HTERT RPE-1 (cell line): ENCODE measurements around the gene NT5C3A.
"Not testable (repeated sequence)": the region's sequence is repeated elsewhere in the genome, so short reads cannot be mapped to it uniquely, and the experiment has no call there.

ENCODE experiments used
- in situ Hi-C: fragments of 300-500 bp; cut with MboI; formaldehyde crosslinking; loops from 4 replicates; pipeline ENCODE4 v1.14.3; 2020; ENCODE audit warnings: low sequenced_read_pairs

NT5C3A gene

DNA sequence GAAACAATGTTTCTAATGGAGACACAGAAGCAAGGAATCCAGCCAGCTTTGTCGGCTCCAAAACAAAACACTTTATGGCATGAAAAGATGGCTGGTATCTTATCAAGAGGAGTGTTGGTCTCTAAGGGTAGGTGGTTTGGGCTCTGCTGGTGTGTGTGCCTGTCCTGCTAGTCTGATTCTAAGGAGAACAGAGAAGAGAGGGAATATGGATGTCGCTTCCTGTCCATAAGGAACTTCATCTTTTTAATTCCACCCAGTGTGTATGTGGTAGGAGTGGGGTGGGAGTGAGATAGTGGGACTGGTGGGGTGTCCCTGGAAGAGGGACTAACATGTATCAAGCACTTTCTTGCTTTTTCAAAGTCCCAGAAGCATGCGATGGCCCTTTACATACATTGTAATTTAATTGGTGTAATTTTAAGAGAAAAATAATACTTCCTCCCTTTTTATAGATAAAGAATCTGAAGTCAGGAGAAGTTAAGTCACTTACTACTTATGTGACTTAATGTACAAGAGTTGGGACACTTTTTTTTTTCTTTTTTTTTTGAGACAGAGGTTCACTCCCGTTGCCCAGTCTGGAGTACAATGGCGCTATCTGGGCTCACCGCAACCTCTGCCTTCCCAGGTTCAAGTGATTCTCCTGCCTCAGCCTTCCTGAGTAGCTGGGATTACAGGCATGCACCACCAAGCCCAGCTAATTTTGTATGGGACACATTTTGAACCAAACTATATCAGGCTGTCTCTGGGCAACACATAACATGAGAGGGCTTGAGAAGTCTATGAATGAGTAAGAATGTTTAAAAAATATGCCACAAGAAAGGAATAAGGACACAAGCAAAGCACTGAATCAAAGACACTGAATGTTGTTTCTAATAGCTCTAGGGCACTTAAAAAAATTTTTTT, 18.8 kb downstream of the NT5C3A start:
- in situ Hi-C loops, result no loop called here

DNA sequence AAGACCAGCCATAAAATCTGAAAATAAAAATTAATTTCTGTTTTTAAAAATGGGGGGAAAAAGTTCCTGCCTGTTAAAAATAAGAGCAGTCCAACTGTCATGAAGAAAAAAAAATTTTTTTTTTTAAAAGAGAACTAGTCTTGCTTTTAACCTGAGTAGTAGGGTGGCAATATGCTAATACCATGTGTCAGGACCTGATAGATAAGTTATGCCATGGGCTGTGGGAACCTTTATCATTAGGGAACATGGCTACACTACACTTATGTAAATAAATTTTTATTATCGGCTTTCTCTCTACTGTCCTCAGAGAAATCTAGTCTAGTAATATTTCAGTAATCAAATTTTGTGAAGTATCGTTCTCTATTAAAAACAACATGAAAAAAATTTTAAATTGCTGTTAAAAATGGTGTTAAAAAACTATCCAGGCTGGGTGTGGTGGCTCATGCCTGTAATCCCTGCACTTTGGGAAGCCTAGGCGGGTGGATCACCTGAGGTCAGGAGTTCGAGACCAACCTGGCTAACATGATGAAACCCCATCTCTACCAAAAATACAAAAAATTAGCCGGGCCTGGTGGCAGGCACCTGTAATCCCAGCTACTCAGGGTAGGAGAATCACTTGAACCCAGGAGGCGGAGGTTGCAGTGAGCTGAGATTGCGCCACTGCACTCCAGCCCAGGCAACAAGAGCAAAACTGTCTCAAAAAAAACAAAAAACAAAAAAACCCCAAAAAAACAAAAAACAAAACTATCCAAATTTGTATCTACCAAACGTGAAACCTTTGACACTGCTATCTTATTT, 20.7 kb downstream of the NT5C3A start:
- in situ Hi-C loops, result no loop called here

DNA sequence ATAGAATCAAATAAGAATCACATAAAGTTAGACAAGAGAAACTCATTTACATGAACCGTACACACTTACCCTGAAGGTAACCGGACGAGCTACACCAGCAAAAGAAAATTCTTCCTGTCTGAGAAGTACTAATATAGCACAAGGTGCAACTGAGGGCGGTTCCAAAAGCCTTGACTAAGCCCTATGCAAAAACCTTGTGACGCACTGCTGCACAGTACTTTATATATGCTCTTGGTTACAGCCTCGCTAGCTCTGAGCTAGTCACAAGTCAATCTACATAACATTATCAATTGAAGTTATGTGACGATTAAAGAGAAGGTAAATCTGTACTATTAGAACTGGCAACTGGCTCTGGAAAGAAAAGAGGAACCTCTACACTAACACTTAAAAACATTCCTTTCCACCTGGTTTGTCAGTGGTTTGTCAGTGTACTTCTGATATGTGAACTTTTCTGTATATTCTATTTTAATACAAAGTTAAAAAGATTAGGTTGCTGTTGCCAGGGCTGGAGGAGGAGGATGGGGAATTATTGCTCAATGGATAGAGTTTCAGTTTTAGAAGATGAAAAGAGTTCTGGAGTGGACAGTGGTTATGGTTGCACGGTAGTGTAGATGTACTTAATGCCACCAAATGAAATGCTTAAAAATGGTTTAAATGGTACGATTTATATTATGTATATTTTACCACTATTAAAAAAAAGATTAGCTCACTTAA, 21.6 kb downstream of the NT5C3A start:
- in situ Hi-C loops, result no loop called here

DNA sequence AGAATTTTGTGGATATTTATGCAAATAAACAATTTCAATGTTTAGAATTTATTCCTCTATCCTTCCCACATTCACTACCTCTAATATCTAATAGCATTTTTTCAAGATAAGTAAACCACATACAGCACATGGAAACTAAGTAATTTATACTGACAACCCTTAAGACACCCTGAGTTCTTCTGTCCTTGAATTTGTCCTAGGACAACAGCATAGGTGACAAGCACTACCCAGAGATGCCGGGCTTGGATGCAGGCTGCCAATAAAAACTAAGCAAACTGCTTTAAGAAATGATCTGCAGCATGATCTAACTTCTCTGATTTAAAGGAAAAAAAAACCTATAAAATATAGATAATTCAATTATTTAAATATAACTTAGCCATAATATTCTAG, 22.7 kb downstream of the NT5C3A start:
- in situ Hi-C loops, result no loop called here

DNA sequence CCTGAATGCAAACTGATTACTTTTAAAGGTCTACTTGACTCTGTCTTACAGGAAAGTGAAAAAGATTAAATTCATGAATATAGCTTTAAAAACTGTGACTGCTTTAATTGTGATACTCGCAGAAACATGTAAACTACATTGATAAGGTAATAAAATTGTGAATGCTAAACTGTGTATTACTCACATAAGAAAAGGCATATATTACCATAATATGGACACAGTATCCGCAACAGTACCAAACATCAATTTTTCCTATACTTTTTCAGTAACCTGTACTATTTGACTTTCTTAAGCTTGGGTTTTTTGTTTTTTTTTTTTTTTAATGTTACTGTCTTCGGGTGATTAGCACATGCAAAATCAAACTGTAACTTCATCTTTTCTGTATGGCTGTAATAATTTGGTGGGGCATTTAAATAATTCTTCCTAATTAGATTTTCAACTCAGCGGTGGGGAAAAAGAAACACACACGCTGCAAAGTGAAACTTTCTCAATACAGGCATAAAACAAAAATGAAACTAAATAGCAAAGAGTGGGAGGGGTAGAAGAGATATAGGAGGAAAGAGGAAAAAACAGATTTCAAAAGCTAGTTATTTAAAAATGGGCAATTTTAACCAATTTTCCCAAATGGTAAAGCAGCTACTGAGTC, 23.2 kb downstream of the NT5C3A start:
- in situ Hi-C loops, result no loop called here

DNA sequence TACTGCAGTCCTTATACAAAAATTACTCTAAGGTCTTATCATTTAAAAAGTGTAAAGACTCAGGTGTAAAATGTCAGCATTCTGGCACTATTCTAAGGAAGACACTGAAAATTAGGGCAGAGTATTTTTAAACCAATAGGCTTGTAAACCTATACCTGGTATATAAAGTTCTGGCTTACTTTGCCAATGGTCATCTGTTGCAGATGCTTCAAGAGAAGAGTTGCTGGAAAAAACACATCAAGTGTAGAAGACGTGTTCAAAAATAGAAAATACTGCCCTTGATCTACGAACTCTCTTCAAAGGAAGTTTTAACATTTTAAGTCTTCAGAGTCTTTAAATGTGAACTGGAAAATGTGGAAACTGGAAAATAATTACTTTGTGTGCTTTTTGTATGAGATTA, 23.9 kb downstream of the NT5C3A start:
- in situ Hi-C loops, result no loop called here

DNA sequence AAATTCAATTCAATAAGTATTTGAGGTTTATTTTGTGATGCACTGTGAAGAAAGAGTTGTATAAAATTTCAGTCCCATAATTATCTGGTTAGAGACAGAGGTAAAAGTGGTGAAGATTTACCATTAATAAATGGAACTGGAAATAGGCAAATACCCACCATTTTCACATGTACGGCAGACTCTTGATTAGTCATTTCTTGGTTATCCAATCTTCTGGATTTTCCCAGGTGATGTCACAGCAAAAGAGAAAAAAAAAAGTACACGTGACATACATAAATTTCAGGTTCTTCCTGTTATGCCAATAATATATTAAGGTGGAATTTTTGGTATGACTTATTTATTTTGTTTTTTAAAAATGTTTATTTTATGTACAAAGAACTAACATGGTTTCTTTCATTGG, 26.8 kb downstream of the NT5C3A start:
- in situ Hi-C loops, result no loop called here

DNA sequence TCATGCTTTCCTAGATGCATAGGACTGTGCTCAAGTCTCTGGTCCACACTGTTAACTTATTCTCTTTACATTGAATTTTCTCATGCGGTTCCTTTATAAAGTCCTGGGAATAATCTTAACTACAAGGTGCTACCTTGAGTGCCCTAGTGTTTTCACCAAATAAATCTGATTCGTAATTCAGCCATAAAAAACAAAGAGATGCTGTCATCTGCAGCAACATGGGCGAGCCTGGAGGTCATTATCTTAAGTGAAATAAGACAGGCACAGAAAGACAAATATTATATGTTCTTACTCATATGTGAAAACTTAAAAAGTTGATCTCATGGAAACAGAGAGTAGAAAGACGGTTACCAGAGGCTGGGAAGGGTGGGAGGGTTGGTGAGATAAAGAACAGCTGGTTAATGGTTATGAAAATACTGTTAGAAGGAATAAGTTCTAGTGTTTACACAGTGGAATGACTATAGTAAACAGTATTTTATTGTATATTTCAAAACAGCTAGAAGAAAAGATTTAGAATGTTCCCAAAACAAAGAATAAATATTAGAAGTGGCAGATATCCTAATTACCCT, 38.3 kb downstream of the NT5C3A start:
- in situ Hi-C loops, result no loop called here

DNA sequence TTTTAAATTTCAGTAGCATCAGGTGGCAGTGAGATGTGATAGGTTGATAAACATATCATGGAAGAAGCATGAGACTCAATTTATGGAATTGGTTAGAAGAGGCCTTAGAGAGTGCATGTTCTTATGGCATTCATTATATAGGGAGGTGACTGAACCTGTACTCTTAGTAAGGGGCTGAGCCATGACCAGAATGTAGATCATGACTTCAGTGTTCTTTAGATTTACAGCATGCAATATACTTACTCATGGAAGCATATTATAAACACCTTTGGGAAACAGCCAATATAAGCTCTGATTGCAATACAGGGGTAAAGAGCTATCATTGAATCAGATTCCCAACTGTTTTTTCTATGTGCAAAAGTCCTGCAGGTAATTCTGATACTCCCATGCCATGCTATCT, 50.2 kb downstream of the NT5C3A start:
- in situ Hi-C loops, result no loop called here

DNA sequence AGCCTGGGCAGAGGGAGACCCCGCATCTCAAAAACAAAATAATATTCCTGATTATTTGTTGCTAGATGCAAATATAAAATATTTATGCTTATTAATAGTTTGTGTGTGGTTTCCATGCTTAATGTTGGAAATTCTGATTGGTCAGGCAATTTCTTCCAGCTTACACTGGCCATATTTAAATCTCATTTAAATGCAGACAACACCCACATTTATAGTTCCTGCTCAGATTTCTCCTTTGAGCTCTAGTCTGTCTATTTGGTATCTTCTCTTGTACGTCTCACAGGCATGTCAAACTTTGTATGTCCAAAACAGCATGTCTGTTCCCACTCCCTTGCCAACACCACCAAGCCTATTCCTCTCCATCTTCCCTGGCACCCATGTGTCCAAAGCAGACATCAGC, 52.8 kb downstream of the NT5C3A start:
- in situ Hi-C loops, result no loop called here

DNA sequence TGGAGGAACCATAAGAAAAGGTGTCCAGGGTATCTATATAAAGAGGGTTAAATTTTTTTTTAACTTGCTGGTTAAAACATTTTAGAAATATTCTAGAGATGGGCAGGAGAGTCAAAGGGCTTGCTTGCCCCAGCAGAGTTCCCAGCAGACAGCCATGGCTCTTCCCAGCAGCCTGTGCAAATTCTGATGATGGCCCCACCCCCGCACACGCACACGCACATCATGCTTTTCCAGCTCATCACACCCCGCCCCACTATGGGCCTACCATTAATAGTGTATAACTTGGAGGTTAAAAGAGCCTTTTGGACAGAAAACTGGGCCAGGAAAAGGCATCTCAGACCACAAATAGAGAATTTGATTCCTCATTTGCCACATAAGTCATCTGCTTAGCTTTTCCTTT, 56.9 kb downstream of the NT5C3A start:
- in situ Hi-C loops, result not testable (repeated sequence)

DNA sequence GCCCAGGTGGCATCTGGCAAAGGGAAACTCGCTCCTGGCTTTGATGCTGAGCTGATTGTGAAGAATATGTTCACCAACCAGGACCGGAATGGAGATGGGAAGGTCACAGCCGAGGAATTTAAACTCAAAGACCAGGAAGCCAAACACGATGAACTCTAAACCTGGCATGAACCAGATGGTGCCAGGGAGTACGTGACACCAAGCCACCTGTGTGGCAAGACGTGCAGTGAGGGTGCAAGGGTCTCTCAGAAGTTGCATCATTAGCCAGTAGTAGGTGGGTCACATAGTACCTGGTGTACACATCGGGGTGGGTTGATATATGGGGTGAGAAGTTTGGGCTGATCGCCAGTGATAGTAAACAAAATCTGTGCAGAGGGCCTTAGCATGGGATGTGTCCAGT, 57.4 kb downstream of the NT5C3A start:
- in situ Hi-C loops, result not testable (repeated sequence)

DNA sequence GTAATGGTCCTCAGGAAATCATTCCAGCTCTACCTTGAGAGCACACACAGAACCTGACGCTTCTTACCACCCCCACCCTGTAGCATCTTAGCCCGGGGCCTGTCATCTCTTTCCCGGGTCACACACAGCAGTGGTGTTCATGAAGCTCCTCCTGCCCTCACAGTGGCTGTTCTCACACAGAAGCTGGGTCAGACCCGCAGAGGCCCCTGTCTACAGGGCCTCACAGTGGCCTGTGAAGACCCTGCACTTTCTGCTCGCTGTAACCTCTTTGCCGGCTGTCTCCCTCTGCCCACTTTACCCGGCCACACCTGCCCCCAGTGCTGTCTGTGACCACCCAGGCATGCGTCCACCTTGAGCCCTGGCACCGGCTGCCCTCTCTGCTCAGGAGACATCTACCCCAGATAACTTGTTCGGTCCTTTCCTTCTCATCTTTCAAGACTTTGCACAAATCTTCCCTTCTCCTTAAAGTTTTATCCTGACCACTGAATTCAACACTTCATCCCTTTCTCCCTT, 58.4 kb downstream of the NT5C3A start:
- in situ Hi-C loops, result not testable (repeated sequence)

DNA sequence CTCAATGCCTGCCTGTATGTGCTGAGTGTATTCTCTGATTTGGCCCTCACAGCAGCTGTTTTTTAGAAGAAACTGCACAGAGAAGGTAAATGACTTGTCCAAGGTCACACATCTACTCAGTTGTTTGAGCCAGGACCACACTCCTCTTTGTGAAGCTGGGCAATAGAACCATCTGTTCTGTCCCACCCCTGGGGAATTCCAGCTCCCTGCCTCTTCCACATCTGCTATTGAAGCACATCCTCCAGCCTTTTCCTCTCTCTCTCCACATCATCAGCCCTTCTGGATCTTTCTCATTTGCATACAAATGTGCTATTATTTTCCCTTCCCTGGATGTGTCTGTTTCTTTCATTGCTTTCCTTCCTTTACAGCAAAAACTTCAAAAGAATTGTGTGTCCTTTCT, 59.5 kb downstream of the NT5C3A start:
- in situ Hi-C loops, result not testable (repeated sequence)

DNA sequence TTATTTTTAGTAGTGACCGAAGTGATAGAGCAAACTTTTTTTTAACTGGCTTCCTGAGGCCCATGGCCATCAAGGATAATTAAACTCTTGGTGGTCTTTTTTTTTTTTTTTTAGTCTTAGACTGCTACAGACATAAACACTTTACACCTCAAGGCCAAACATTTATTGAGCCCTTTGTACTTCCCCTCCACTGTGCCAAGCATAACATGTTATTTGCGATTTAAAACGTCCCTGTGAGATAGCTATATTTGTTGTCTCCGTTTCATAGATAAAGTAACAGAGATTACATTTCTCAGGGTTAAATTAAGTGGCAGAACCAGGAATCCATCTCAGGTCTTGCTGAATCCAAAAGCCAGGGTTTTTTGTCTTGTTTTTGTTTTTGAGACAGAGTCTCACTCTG, 63.2 kb downstream of the NT5C3A start:
- in situ Hi-C loops, result not testable (repeated sequence)

DNA sequence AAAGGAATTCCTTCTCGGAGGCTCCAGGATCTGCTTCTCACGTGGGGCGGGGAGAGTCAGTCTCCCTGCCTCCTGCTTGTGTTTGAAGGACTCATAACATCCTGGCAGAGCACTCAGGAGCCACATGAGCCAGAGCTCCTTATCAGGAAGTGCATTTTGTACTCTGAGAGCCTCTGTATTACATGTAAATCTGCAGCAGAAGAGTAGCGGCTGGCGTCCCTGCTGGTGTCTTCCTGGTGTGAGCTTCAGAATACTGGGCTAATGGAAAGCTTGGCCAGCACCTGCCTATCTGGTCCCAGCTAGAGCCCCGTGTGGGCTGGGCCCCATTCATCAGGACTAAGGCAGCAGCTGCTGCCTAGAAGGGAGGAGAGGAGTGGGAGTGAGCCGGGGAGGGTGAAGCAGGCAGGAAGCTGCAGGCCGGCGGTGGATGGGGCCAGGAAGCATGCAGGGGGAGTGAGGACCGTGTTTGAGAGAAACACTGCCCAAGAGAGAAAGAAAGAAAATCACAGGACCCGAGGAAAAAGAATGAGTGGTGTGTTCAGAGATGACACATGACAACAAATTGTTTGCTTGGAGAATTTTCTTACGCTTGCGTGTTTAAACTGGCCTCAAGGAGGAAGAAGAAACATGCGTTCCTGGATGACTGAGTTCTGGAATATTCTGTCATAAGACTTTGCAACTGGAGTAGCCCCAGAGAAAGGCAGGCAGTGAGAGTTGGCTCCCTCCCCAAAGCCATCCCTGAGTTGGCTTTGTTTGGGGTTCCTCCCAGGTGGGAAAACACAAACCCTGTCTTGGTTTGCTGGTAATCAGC, 64.0 kb downstream of the NT5C3A start:
- in situ Hi-C loops, result not testable (repeated sequence)

DNA sequence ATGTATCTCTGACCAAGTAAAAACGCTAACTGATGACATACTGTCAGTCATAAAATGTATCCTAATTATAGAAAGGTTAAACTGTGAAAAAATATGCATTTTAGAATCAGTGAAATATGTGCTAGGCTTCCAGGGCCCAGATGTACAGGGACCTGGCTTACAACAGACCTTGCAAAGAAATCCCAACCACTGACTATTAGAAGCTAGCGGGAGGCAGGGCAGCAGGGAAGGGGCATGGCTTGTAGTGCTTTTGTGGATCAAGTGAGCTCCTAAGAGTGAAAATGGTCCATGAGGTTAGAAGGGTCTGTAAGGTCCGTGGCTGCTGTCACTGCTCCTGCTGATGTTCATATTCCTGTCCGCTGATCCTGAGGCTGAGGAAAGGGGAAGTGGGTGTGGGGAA, 64.6 kb downstream of the NT5C3A start:
- in situ Hi-C loops, result not testable (repeated sequence)

DNA sequence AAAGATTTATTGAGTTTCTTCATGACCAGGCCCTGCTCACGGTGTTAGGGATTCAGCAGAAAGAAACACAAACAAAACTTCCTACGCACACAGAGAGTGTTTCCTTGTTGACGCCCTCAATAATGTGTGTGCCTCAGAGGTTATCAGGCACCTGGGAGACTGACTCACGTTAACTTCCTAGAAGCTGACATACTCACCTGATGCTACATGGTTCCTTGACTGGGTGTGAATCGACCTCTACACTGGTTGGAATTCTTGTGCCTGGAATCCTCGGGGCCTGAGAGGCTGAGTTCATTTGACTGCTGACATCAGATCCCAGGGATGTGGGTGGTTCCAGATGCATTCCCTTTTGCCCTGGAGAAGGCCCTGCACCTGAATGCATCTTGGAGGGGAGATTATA, 69.8 kb downstream of the NT5C3A start:
- in situ Hi-C loops, result not testable (repeated sequence)

DNA sequence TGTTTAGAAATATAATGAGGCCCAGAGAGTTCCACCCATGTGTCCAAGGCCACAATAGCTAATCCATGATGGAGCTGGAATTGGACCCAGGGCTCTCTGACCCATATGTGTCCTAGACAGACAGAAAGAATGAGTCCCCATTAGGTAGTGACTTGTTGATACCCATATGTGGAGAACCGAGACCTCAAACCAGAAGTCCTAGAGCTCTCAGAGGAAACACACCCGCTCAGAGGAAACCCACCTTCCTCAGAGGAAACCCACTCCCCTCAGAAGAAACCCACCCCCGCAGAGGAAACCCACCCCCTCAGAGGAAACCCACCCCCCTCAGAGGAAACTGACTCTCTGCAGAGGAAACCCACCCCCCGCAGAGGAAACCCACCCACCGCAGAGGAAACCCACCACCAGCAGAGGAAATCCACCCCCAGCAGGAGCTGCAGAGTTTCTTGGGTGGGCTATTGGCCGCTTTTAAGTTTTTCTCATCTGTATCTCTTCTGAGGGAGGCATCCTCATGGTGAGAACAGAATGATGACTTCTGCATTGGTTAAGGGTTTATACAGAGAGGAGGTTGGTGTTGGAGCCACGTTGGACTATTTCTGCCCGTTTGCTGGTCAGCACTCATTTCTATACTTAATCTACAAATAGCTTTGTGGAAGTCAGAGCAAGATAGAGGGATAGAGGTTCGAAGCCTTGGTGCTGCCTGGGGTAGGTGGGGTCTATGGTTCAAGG, 70.4 kb downstream of the NT5C3A start:
- in situ Hi-C loops, result not testable (repeated sequence)
